ENCODE data around the gene CCDC182. TPM values are rescaled to one million over a fixed set of nuclear protein-coding genes. Genes with fewer than 3 reads are reported as not detected.
A peak's percentile ranks its signal among the peaks of the same experiment; 100 is the strongest.

Gene CCDC182
- total and polyA plus RNA-seq, 2 donors from 2014 or later, result not detected

GRCh38 chr17:57766318-57766943, 21.3 kb upstream of the CCDC182 start:
- intact Hi-C loops (cut with DNase I), result no loop called here
- no peak for FAIRE-seq
- no peak for DNase-seq
- no peak overlapping the region for H3K27ac ChIP-seq (ENCODE audit: low read depth in 2 of 2, low read length in 2 of 2)
- no peak overlapping the region for H3K4me3 ChIP-seq (ENCODE audit: low read length in 3 of 3)
- TF ChIP-seq CTCF (IDR thresholded peaks at IDR 0.05; ENCODE audit: borderline replicate concordance, extremely low read depth, insufficient read depth), result no peak
- no peaks in the 10 kb centered on the region for H3K4me1 ChIP-seq (ENCODE audit: control insufficient read depth in 2 of 3, insufficient read depth in 2 of 3, low read depth in 1 of 3, low read length in 3 of 3)
- no peaks in the 10 kb centered on the region for H3K36me3 ChIP-seq (ENCODE audit: control insufficient read depth in 2 of 3, insufficient read depth in 3 of 3, low read length in 3 of 3)
- H3K27me3 ChIP-seq (ENCODE audit: control insufficient read depth, insufficient read depth, low read length), result no peaks in the 10 kb centered on the region
- no peak overlapping the region for H3K9ac ChIP-seq (ENCODE audit: low read length in 3 of 3)
- no peaks in the 10 kb centered on the region for H3K9me3 ChIP-seq (ENCODE audit: control insufficient read depth in 2 of 3, insufficient read depth in 1 of 3, low read length in 3 of 3)

GRCh38 chr17:57762452-57763395, 17.6 kb upstream of the CCDC182 start:
- H3K4me3 ChIP-seq (ENCODE audit: low read length in 3 of 3), result no peak overlapping the region
- no peaks in the 10 kb centered on the region for H3K4me1 ChIP-seq (ENCODE audit: control insufficient read depth in 2 of 3, insufficient read depth in 2 of 3, low read depth in 1 of 3, low read length in 3 of 3)
- H3K27ac ChIP-seq (ENCODE audit: low read depth in 2 of 2, low read length in 2 of 2), result no peak overlapping the region
- FAIRE-seq (no peak), DNase-seq (peak in 2 of 5 donors; percentile 30 to 48)
- H3K9me3 ChIP-seq (ENCODE audit: control insufficient read depth in 2 of 3, insufficient read depth in 1 of 3, low read length in 3 of 3), result no peaks in the 10 kb centered on the region
- no peaks in the 10 kb centered on the region for H3K36me3 ChIP-seq (ENCODE audit: control insufficient read depth in 2 of 3, insufficient read depth in 3 of 3, low read length in 3 of 3)
- no peaks in the 10 kb centered on the region for H3K27me3 ChIP-seq (ENCODE audit: control insufficient read depth, insufficient read depth, low read length)
- no peak overlapping the region for H3K9ac ChIP-seq (ENCODE audit: low read length in 3 of 3)
- intact Hi-C loops (cut with DNase I), result no loop called here
- TF ChIP-seq CTCF (IDR thresholded peaks at IDR 0.05; ENCODE audit: borderline replicate concordance, extremely low read depth, insufficient read depth), result no peak

- no peak overlapping the region for H3K4me3 ChIP-seq (ENCODE audit: low read length in 3 of 3)
- H3K4me1 ChIP-seq (ENCODE audit: control insufficient read depth in 2 of 3, insufficient read depth in 2 of 3, low read depth in 1 of 3, low read length in 3 of 3), result no peaks in the 10 kb centered on the region
- no peak for FAIRE-seq
- peak in 1 of 5 donors; percentile 18 for DNase-seq
- intact Hi-C loops (cut with DNase I), result no loop called here
- no peaks in the 10 kb centered on the region for H3K9me3 ChIP-seq (ENCODE audit: control insufficient read depth in 2 of 3, insufficient read depth in 1 of 3, low read length in 3 of 3)
- H3K9ac ChIP-seq (ENCODE audit: low read length in 3 of 3), result no peak overlapping the region
- H3K36me3 ChIP-seq (ENCODE audit: control insufficient read depth in 2 of 3, insufficient read depth in 3 of 3, low read length in 3 of 3), result no peaks in the 10 kb centered on the region
- no peaks in the 10 kb centered on the region for H3K27me3 ChIP-seq (ENCODE audit: control insufficient read depth, insufficient read depth, low read length)
- no peak for TF ChIP-seq CTCF (IDR thresholded peaks at IDR 0.05; ENCODE audit: borderline replicate concordance, extremely low read depth, insufficient read depth)
- no peak overlapping the region for H3K27ac ChIP-seq (ENCODE audit: low read depth in 2 of 2, low read length in 2 of 2)
These were observed 16.8 kb upstream of the CCDC182 start for GRCh38 chr17:57761887-57762286.
